Chondrocyte (in vitro differentiated cells): Measurements from ENCODE around the gene DENND1A. TPM values are rescaled to one million over a fixed set of nuclear protein-coding genes. Genes with fewer than 3 reads are reported as not detected.
"Not testable (repeated sequence)": the region's sequence is repeated elsewhere in the genome, so short reads cannot be mapped to it uniquely, and the experiment has no call there.

ENCODE experiments used
- DNase-seq: peaks from one replicate; pipeline ENCODE4 v3.0.0; 2021; ENCODE audit warnings: mixed read lengths, low spot score
- H3K27ac Mint-ChIP-seq: one replicate; pipeline ENCODE4 v1.8.0; 2021; ENCODE audit warnings: mild to moderate bottlenecking, moderate library complexity, mixed read lengths; ENCODE audit not compliant: unreplicated experiment
- H3K27me3 Mint-ChIP-seq: 2 replicates; pipeline ENCODE4 v1.8.0; 2021; ENCODE audit warnings: low read depth, mixed read lengths
- H3K36me3 Mint-ChIP-seq: 2 replicates; pipeline ENCODE4 v1.8.0; 2021; ENCODE audit warnings: low read depth, mixed read lengths
- H3K4me1 Mint-ChIP-seq: 2 replicates; pipeline ENCODE4 v1.8.0; 2021; ENCODE audit warnings: low read depth, mild to moderate bottlenecking, mixed read lengths
- H3K4me3 Mint-ChIP-seq: one replicate; pipeline ENCODE4 v1.8.0; 2021; ENCODE audit warnings: mild to moderate bottlenecking, moderate library complexity, mixed read lengths; ENCODE audit not compliant: unreplicated experiment
- H3K9me3 Mint-ChIP-seq: 2 replicates; pipeline ENCODE4 v1.8.0; 2021; ENCODE audit warnings: low read depth, mixed read lengths
- total RNA-seq: library from RNA; stranded (reverse); gene quantifications from 3 replicates; pipeline ENCODE4 v1.2.1, GENCODE V29; 2021
- TF ChIP-seq, protein P1 (sequence below): fragments of 200-600 bp; sonication (generic); IDR thresholded peaks from 2 replicates; pipeline ENCODE4 v1.5.0; 2021; ENCODE audit warnings: antibody characterized with exemption, mild to moderate bottlenecking, moderate library complexity

The DENND1A gene
- total RNA-seq, 1 donor from 2014 or later = 15.3 TPM

- TF ChIP-seq, protein P1, sequence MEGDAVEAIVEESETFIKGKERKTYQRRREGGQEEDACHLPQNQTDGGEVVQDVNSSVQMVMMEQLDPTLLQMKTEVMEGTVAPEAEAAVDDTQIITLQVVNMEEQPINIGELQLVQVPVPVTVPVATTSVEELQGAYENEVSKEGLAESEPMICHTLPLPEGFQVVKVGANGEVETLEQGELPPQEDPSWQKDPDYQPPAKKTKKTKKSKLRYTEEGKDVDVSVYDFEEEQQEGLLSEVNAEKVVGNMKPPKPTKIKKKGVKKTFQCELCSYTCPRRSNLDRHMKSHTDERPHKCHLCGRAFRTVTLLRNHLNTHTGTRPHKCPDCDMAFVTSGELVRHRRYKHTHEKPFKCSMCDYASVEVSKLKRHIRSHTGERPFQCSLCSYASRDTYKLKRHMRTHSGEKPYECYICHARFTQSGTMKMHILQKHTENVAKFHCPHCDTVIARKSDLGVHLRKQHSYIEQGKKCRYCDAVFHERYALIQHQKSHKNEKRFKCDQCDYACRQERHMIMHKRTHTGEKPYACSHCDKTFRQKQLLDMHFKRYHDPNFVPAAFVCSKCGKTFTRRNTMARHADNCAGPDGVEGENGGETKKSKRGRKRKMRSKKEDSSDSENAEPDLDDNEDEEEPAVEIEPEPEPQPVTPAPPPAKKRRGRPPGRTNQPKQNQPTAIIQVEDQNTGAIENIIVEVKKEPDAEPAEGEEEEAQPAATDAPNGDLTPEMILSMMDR = no peak
- Mint-ChIP-seq H3K9me3 (no peaks in the 10 kb centered on the region), H3K4me1 (peaks cover 6% of the 10 kb centered on the region), H3K4me3 (no peak overlapping the region), H3K27ac (no peak overlapping the region), H3K36me3 (no peaks in the 10 kb centered on the region), H3K27me3 (no peaks in the 10 kb centered on the region)
- peak; percentile 17 for DNase-seq
These were observed 523.9 kb downstream of the DENND1A start for GRCh38 chr9:123406016-123406415.

DNA sequence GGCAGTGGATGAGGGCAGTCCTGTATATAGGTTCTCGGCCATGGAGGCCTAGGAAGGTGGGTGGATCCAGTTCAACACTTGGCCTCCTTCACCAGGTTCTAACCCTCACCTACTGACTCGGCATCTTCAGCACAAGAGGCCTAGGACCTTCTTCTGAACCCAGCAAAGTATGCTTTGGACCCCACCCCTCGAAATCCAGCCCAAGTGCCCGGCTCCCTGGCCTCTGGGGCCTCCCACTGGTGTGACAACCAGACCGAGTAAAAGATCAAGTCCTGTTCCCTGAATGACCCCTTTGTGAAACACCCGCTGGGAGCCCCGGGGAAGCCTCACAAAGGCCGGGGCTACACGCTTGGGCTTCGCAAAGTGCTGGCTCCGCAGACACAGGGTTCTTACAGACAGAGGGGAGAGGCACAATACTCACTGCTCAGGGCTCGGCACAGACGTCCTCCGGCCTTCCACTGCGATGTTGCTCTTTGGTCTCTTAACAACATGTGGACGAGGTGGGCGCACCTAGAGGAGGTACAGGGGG, 526.9 kb downstream of the DENND1A start:
- H3K27me3 Mint-ChIP-seq = no peaks in the 10 kb centered on the region
- no peak overlapping the region for H3K27ac Mint-ChIP-seq
- no peak overlapping the region for H3K4me3 Mint-ChIP-seq
- TF ChIP-seq, protein P1 = no peak
- no peak for DNase-seq
- no peaks in the 10 kb centered on the region for H3K9me3 Mint-ChIP-seq
- no peaks in the 10 kb centered on the region for H3K36me3 Mint-ChIP-seq
- H3K4me1 Mint-ChIP-seq = peaks cover 10% of the 10 kb centered on the region

- no peaks in the 10 kb centered on the region for H3K27me3 Mint-ChIP-seq
- DNase-seq = no peak
- TF ChIP-seq, protein P1 = peak; percentile 85
- no peak overlapping the region for H3K27ac Mint-ChIP-seq
- peaks cover 10% of the 10 kb centered on the region for H3K4me1 Mint-ChIP-seq
- H3K36me3 Mint-ChIP-seq = no peaks in the 10 kb centered on the region
- no peaks in the 10 kb centered on the region for H3K9me3 Mint-ChIP-seq
- no peak overlapping the region for H3K4me3 Mint-ChIP-seq
These were observed 527.9 kb downstream of the DENND1A start for GRCh38 chr9:123401879-123402513.

- no peaks in the 10 kb centered on the region for H3K27me3 Mint-ChIP-seq
- TF ChIP-seq, protein P1 = no peak
- peaks cover 12% of the 10 kb centered on the region for H3K4me1 Mint-ChIP-seq
- no peak overlapping the region for H3K4me3 Mint-ChIP-seq
- H3K9me3 Mint-ChIP-seq = no peaks in the 10 kb centered on the region
- no peaks in the 10 kb centered on the region for H3K36me3 Mint-ChIP-seq
- no peak for DNase-seq
- no peak overlapping the region for H3K27ac Mint-ChIP-seq
These were observed 528.9 kb downstream of the DENND1A start for GRCh38 chr9:123400926-123401503.

DNA sequence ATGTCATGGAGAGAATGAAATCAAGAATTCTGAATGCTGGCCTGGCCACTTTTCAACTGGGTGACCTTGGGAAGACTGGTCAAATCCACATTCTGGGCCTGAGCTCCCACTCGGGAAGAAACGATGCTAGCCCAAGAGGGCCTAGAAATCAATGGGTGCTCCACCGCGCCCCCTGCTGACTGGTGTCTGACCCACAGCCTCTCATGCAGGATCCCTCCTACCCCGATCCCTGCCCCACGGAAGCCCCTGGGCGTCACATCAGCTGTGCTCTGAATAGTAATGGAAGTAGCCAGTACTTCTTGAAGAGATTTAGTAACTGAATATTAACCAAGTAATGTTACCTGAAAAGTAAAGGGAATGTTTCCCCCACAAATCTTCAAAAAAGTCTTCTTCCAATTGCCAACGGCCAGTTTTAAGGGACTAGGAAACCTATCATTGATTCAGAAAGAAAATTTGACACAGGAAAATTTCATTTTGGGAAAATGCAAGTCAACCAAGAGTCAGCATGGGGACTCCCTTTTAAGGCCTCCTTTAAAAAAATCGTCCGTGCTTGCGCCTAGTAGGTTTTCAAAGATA, 530.0 kb downstream of the DENND1A start:
- no peak for DNase-seq
- no peaks in the 10 kb centered on the region for H3K27me3 Mint-ChIP-seq
- no peak overlapping the region for H3K27ac Mint-ChIP-seq
- no peaks in the 10 kb centered on the region for H3K9me3 Mint-ChIP-seq
- TF ChIP-seq, protein P1 = peak; percentile 73
- no peak overlapping the region for H3K4me3 Mint-ChIP-seq
- no peaks in the 10 kb centered on the region for H3K36me3 Mint-ChIP-seq
- peaks cover 23% of the 10 kb centered on the region for H3K4me1 Mint-ChIP-seq

- not testable (repeated sequence) for DNase-seq, H3K4me3 Mint-ChIP-seq, H3K36me3 Mint-ChIP-seq, H3K27me3 Mint-ChIP-seq, H3K27ac Mint-ChIP-seq, H3K9me3 Mint-ChIP-seq
- H3K4me1 Mint-ChIP-seq = peaks cover 25% of the 10 kb centered on the region
These were observed 531.0 kb downstream of the DENND1A start for GRCh38 chr9:123398938-123399337.
